Upper lobe of left lung (tissue), 4 donors: ENCODE results near the gene AATF.

Experiments
- POLR2A ChIP-seq, 4 donors: fragments of 450-650 bp; IDR thresholded peaks; one replicate each; pipeline ENCODE4 v1.5.1; 2016 to 2017; ENCODE audit warnings: antibody characterized with exemption in 4 of 4, mild to moderate bottlenecking in 2 of 4
- POLR2AphosphoS5 ChIP-seq, 2 donors: sonication (generic); formaldehyde crosslinking; IDR thresholded peaks; one replicate each; pipeline ENCODE4 v1.5.1; 2017; ENCODE audit warnings: antibody characterized with exemption in 2 of 2
- TF ChIP-seq, protein P1 (sequence below), 6 experiments: fragments of 450-650 bp in 4 of 6; fragments of 200-600 bp in 2 of 6; sonication (generic) in 2 of 6; IDR thresholded peaks; one replicate each; pipeline ENCODE4 v1.5.1; 2016 to 2019; ENCODE audit warnings: antibody characterized with exemption in 6 of 6

- TF ChIP-seq POLR2AphosphoS5 (IDR thresholded peaks at IDR 0.05) (no peak), POLR2A (IDR thresholded peaks at IDR 0.05) (no peak)
- TF ChIP-seq, protein P1, sequence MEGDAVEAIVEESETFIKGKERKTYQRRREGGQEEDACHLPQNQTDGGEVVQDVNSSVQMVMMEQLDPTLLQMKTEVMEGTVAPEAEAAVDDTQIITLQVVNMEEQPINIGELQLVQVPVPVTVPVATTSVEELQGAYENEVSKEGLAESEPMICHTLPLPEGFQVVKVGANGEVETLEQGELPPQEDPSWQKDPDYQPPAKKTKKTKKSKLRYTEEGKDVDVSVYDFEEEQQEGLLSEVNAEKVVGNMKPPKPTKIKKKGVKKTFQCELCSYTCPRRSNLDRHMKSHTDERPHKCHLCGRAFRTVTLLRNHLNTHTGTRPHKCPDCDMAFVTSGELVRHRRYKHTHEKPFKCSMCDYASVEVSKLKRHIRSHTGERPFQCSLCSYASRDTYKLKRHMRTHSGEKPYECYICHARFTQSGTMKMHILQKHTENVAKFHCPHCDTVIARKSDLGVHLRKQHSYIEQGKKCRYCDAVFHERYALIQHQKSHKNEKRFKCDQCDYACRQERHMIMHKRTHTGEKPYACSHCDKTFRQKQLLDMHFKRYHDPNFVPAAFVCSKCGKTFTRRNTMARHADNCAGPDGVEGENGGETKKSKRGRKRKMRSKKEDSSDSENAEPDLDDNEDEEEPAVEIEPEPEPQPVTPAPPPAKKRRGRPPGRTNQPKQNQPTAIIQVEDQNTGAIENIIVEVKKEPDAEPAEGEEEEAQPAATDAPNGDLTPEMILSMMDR (IDR thresholded peaks at IDR 0.05): no peak
Observed at GRCh38 chr17:37088913-37089312, 140.2 kb downstream of the AATF start.
